Body of pancreas (tissue), 4 donors: Measurements from ENCODE around the gene CARD19. TPM values are rescaled to one million over a fixed set of nuclear protein-coding genes. Genes with fewer than 3 reads are reported as not detected.
A peak's percentile ranks its signal among the peaks of the same experiment; 100 is the strongest.

ENCODE experiments used
- ATAC-seq: fragments of 150-250 bp; one replicate; pipeline ENCODE4 v1.9.1; 2016
- DNase-seq, 4 donors: peaks; one replicate each; pipeline ENCODE4 v3.0.0-alpha.2; 2019
- H3K27ac ChIP-seq, 4 donors: fragments of 200-600 bp; sonication (generic); 1 replicate in 3 of 4; 2 replicates in 1 of 4; pipeline versions ENCODE4 v1.5.1 to v1.6.1; 2016 to 2019; ENCODE audit warnings: mild to moderate bottlenecking in 1 of 4, mixed read lengths in 1 of 4, moderate library complexity in 1 of 4
- H3K27me3 ChIP-seq, 2 donors: fragments of 200-600 bp; sonication (generic); one replicate each; pipeline ENCODE4 v1.6.0; 2016; ENCODE audit warnings: mild to moderate bottlenecking in 1 of 2
- H3K36me3 ChIP-seq, 2 donors: fragments of 200-600 bp; sonication (generic); replicated peaks in 1 of 2; 2 replicates each; pipeline ENCODE4 v1.5.1; 2016; ENCODE audit warnings: low read depth in 2 of 2; ENCODE audit not compliant: insufficient read depth in 1 of 2
- H3K4me1 ChIP-seq: fragments of 200-600 bp; sonication (generic); one replicate; pipeline ENCODE4 v1.6.0; 2016
- H3K4me3 ChIP-seq, 2 donors: fragments of 200-600 bp; sonication (generic); 1 replicate in 1 of 2; 2 replicates in 1 of 2; pipeline ENCODE4 v1.5.1; 2016 to 2019
- H3K9me3 ChIP-seq, 3 donors: fragments of 200-600 bp; sonication (generic); 1 replicate in 2 of 3; 2 replicates in 1 of 3; pipeline ENCODE4 v1.5.1; 2016
- POLR2A ChIP-seq, 3 donors: fragments of 450-650 bp; IDR thresholded peaks; one replicate each; pipeline ENCODE4 v1.6.1; 2016; ENCODE audit warnings: antibody characterized with exemption in 3 of 3, mild to moderate bottlenecking in 2 of 3
- WGBS, 2 donors: methylation state at CpG; one replicate each; pipeline ENCODE4 v1.1.5; 2017; 5-methylcytosine and 5-hydroxymethylcytosine counted together
- intact Hi-C: fragments of 100-400 bp; cut with DNase I; formaldehyde crosslinking; loops from one replicate; pipeline ENCODE4 v1.15.1; 2023
- total RNA-seq, 2 donors: library from RNA; depleted of rRNA; stranded (reverse); fragments of >200 nt; gene quantifications; one replicate each; pipeline ENCODE4 v1.1.0, GENCODE V29; 2016
- TF ChIP-seq, protein P1 (sequence below), 7 experiments: fragments of 450-650 bp in 4 of 7; fragments of 200-600 bp in 3 of 7; sonication (generic) in 3 of 7; IDR thresholded peaks; one replicate each; pipeline ENCODE4 v1.5.1; 2016 to 2019; ENCODE audit warnings: antibody characterized with exemption in 7 of 7

CARD19 gene
- total RNA-seq, 2 donors from 2014 or later: 4.3 to 20.8 TPM

DNA sequence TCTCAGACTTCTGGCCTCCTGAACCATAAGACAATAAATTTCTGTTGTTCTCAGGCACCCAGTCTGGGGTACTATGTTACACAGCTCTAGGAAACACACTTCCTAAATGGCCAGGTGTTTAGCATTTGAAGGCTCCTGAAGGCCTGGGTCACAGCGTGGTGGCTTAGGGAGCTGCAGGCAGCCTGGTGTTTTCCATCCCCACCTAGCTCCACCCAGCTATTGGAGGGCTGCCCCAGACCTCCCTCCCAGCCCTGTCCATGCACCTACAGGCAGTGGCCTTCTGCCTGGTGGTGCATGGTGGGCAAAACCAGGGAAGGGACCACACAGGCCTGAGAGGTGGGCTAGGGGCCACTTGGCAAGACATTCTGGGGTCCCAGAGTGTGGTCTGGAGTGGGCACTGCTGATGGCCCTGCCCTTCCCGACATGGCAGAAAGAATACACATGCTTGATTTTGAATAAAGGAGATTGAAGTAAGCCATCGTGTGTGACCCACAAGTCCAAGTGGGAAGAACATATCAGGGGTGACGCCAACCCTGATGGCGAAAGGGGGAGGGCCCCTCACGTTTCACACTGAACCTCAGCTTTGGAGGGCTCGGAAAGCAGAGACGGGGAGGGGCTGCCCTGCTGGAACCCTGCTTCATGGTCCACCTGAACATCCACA lies 38.8 kb upstream of the CARD19 start:
- Histone ChIP-seq H3K36me3 (no peaks in the 10 kb centered on the region), H3K27me3 (no peaks in the 10 kb centered on the region), H3K9me3 (no peaks in the 10 kb centered on the region), H3K27ac (no peak overlapping the region), H3K4me3 (no peak overlapping the region), H3K4me1 (peaks cover 13% of the 10 kb centered on the region)
- ATAC-seq (no peak), DNase-seq (peak in 1 of 4 donors; percentile 9)
- 84 to 86% methylated on average over 8 of the region's 8 CpGs for WGBS, 2 donors
- TF ChIP-seq, protein P1, sequence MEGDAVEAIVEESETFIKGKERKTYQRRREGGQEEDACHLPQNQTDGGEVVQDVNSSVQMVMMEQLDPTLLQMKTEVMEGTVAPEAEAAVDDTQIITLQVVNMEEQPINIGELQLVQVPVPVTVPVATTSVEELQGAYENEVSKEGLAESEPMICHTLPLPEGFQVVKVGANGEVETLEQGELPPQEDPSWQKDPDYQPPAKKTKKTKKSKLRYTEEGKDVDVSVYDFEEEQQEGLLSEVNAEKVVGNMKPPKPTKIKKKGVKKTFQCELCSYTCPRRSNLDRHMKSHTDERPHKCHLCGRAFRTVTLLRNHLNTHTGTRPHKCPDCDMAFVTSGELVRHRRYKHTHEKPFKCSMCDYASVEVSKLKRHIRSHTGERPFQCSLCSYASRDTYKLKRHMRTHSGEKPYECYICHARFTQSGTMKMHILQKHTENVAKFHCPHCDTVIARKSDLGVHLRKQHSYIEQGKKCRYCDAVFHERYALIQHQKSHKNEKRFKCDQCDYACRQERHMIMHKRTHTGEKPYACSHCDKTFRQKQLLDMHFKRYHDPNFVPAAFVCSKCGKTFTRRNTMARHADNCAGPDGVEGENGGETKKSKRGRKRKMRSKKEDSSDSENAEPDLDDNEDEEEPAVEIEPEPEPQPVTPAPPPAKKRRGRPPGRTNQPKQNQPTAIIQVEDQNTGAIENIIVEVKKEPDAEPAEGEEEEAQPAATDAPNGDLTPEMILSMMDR (IDR thresholded peaks at IDR 0.05): no peak
- no peak for TF ChIP-seq POLR2A (IDR thresholded peaks at IDR 0.05)
- intact Hi-C loops: no loop called here

DNA sequence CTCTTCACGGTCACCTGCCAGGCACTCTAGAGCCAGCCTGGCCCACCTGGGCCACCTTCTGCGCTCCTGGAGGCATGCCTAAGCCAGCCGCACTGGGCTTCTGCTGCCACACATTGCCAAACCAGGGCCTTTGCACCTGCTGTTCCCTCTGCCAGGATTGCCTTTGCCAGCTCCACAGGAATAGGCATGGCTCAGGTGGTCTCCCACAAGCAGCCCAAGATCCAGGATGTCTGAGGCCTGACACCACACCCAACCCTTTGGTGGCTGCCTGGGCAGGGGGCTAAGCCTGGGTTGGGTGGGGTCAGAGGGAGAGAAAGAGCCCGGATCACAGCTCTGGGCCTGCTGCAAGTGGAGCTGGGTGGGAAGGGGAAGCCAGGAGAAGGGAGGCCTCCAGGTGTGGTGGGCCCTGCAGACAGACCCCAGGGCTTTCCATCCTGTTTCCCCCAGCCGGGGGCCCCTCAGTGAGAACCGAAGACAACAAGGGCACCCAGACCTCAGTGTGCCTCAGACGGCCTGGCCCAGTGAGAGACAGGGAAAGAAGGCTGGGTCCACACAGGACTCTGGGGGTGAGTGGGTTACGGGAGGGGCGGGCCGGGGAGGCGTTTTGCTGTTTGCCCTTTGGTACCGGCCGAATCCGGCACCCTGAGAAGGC lies 38.2 kb upstream of the CARD19 start:
- DNase-seq (peak in 1 of 4 donors; percentile 9), ATAC-seq (no peak)
- peak overlapping the region in 1 of 4 donors; percentile 33 for H3K27ac ChIP-seq
- peaks cover 13% of the 10 kb centered on the region for H3K4me1 ChIP-seq
- WGBS, 2 donors: 52 to 70% methylated on average over 12 to 13 of the region's 14 CpGs
- H3K4me3 ChIP-seq: no peak overlapping the region
- H3K36me3 ChIP-seq: no peaks in the 10 kb centered on the region
- H3K9me3 ChIP-seq: no peaks in the 10 kb centered on the region
- no peak for TF ChIP-seq POLR2A (IDR thresholded peaks at IDR 0.05)
- TF ChIP-seq, protein P1 (IDR thresholded peaks at IDR 0.05): no peak
- no peaks in the 10 kb centered on the region for H3K27me3 ChIP-seq
- intact Hi-C loops: no loop called here

DNA sequence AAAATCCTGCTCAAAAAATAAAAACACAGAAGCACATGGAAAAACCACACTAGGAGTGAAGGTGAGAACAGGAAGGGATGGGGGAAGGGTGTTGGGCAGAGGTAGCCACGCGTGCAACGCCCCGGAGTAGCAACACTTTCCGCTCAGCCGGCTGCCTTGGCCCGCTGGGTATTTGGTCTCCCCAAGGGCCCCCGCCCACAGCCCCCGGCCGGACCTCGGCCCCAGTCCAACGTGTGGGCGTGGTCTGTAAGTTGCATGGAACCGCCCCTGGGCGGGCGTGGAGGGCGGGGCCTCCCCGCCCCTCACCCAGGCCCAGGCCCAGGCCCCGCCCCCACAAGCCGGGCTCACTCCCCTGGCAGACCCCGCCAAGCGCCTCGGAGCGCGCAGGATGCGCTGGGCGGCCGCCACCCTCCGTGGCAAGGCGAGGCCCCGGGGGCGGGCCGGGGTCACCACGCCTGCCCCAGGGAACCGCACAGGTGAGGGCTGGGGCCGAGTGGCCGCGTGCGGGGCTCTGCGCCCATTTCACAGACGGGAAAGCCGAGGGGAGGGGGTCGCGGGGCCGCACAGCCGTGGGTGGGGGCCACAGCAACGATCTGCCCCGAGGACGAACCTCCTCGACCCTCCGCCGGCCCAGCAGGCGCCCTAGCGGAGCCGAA lies 37.5 kb upstream of the CARD19 start, which contains the start of gene SUSD3:
Gene SUSD3, plus strand, starts transcription at position 347 of the 656 bp plus-strand sequence. Its CDS starts 42 bp downstream, at position 389.
- peak; percentile 52 to 79 (median 62) for DNase-seq
- WGBS, 2 donors: 3 to 11% methylated on average over 3 to 41 of the region's 55 CpGs
- intact Hi-C loops: no loop called here
- H3K4me3 ChIP-seq: peak within 1 kb of the TSS; percentile 10 to 17
- no peaks in the 10 kb centered on the region for H3K9me3 ChIP-seq
- peak; percentile 58 for ATAC-seq
- no peaks in the 10 kb centered on the region for H3K27me3 ChIP-seq
- no peaks in the 10 kb centered on the region for H3K36me3 ChIP-seq
- TF ChIP-seq POLR2A (IDR thresholded peaks at IDR 0.05): no peak
- TF ChIP-seq, protein P1 (IDR thresholded peaks at IDR 0.05): no peak
- peaks cover 13% of the 10 kb centered on the region for H3K4me1 ChIP-seq
- peak within 1 kb of the TSS in 1 of 4 donors; percentile 33 for H3K27ac ChIP-seq

DNA sequence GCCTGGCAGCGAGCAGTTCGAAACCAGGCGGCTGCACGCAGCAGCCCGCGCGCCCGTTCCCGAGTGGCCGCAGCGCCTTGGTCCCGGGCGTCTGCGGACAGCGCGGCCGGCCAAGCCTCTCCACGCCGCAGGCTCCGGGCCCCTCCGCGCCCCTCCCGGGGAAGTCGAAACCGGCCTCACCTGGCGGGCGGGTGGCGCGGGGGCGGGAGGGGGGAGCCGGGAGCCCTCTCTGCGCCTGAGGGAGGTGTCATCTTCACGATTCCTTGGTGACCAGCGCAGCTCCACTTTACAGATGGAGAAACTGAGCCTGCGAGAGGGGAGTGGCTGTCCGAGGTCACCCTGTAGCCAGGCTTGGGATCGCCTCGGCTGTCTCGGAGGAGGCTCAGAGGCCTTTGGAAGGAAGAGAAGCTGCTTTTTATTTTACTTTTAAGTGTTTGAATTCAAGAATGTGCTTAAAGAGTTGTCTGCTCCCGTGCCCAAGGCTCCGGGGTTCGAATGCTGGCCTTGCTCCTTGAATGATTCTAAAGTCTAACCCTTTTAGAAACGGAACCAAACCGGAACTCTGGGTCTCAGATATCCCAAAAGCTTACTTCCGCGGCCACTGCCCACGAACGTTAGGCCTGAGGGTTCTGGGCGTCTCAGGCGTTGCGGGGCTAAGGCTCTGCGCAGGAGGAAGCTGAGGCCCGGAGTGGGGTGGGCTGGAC lies 36.9 kb upstream of the CARD19 start:
- H3K27ac ChIP-seq: no peak overlapping the region
- ATAC-seq (peak; percentile 19), DNase-seq (peak in 1 of 4 donors; percentile 13)
- H3K36me3 ChIP-seq: no peaks in the 10 kb centered on the region
- H3K9me3 ChIP-seq: no peaks in the 10 kb centered on the region
- peaks cover 13% of the 10 kb centered on the region for H3K4me1 ChIP-seq
- H3K4me3 ChIP-seq: peak overlapping the region; percentile 10 to 17
- 29 to 76% methylated on average over 6 to 51 of the region's 53 CpGs for WGBS, 2 donors
- intact Hi-C loops: no loop called here
- TF ChIP-seq, protein P1 (IDR thresholded peaks at IDR 0.05): no peak
- no peaks in the 10 kb centered on the region for H3K27me3 ChIP-seq
